Omental fat pad (tissue), 4 donors: ENCODE data around the gene PEX12. TPM values are rescaled to one million over a fixed set of nuclear protein-coding genes. Genes with fewer than 3 reads are reported as not detected.
"Not testable (repeated sequence)": the region's sequence is repeated elsewhere in the genome, so short reads cannot be mapped to it uniquely, and the experiment has no call there.

Experiments
- ATAC-seq: fragments of 150-250 bp; one replicate; pipeline ENCODE4 v1.9.1; 2016; ENCODE audit warnings: mild to moderate bottlenecking, moderate library complexity; ENCODE audit not compliant: low FRiP score
- DNase-seq: peaks from one replicate; pipeline ENCODE4 v3.0.0-alpha.2; 2019; ENCODE audit warnings: low spot score
- total RNA-seq, 4 donors: library from RNA; depleted of rRNA; stranded (reverse); fragments of >200 nt; gene quantifications; one replicate each; pipeline ENCODE4 v1.1.0, GENCODE V29; 2016
- TF ChIP-seq, protein P1 (sequence below), 3 donors: fragments of 450-650 bp; IDR thresholded peaks; one replicate each; pipeline ENCODE4 v1.5.1; 2016 to 2017; ENCODE audit warnings: antibody characterized with exemption in 3 of 3, mild to moderate bottlenecking in 3 of 3, moderate library complexity in 2 of 3

Gene PEX12
- total RNA-seq, 4 donors from 2014 or later = 3.5 to 7.4 (median 5.2) TPM

DNA sequence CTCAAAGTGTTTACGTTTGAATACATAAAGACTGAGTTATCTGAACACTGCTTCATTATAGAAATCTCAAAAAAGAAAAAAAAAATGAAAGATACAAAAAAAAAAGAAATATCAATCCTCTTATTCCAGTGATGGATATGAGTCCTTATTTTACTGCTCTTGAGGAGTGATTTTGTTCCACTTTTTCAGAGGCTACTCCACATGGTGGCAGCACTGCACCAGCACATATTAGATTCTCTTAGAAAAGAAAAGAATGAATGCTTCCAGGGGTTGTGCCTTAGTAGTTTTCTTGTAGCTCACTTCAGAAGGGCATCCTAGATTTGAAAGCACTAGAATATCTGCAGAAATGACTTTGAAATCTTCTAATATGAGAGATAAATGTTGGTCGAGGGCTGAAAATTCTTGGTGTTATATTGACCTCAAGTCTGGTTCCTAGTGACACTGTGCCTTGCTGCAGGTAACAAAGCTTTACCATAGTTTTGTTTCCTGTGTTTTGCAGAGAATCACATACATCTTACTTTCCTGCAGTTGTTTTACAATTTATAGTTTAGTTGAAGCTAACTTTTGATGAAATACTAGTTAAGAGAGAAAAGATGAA, 34.7 kb upstream of the PEX12 start:
- peak; percentile 53 for DNase-seq
- TF ChIP-seq, protein P1, sequence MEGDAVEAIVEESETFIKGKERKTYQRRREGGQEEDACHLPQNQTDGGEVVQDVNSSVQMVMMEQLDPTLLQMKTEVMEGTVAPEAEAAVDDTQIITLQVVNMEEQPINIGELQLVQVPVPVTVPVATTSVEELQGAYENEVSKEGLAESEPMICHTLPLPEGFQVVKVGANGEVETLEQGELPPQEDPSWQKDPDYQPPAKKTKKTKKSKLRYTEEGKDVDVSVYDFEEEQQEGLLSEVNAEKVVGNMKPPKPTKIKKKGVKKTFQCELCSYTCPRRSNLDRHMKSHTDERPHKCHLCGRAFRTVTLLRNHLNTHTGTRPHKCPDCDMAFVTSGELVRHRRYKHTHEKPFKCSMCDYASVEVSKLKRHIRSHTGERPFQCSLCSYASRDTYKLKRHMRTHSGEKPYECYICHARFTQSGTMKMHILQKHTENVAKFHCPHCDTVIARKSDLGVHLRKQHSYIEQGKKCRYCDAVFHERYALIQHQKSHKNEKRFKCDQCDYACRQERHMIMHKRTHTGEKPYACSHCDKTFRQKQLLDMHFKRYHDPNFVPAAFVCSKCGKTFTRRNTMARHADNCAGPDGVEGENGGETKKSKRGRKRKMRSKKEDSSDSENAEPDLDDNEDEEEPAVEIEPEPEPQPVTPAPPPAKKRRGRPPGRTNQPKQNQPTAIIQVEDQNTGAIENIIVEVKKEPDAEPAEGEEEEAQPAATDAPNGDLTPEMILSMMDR (IDR thresholded peaks at IDR 0.05) = no peak
- ATAC-seq = no peak

DNA sequence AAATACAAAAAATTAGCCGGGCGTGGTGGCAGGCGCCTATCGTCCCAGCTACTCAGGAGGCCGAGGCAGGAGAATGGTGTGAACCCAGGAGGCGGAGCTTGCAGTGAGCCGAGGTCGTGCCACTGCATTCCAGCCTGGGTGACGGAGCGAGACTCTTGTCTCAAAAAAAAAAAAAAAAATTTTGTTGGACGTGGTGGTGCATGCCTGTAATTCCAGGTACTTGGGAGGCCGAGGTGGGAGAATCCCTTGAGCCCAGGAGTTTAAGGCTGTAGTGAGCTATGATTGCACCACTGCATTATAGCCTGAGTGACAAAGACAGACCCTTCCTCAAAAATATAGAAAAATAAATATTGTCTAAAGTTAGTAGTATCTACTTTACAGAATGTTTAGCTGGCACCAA, 32.4 kb upstream of the PEX12 start:
- DNase-seq, ATAC-seq: not testable (repeated sequence)

DNA sequence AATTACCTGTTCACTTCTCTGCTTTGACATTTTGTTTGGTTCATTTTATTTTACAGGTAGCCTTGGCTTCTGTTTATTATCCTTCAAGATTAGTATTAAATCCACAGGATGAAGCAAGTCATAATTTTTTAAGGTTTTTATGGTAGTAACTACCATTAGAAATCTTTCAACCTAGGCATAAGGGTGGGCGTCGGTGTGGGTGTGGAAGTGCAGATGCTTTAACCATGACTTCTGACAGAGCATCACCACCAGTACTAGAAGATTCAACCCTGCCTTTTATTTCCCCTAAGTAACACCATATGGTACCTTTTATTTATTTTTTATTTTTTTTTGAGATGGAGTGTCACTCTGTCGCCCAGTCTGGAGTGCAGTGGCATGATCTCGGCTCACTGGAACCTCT, 31.5 kb upstream of the PEX12 start:
- DNase-seq (no peak), ATAC-seq (no peak)
- TF ChIP-seq, protein P1 (IDR thresholded peaks at IDR 0.05) = no peak

DNA sequence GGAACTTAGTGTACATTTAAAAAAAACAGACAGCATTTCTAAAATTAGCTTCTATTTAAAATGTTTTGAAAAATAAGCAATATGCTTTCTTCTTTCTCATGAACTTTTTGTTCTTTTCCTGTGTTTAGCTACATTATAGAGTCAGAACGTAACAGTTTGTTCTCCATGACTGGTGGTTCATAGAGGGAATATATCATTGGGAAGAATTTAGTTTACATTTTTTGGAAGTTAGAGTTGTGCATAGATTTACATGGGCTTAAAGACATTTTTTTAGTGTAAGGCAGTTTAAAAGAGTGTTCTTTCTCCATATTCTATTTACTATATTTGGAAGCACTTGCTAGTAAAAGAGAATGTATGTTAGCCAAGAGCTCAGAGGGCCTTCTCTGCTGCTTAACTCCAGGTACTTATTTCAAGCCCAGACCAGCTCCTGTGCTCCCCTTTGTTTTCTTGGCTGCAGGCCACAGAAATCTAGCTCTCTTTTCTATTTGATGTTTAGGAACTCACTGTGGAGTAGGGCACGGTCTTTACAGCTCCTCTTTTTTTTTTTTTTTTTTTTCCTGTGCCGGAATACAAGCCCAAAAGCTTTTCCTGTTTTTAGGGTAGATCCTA, 29.0 kb upstream of the PEX12 start:
- ATAC-seq = no peak
- TF ChIP-seq, protein P1 (IDR thresholded peaks at IDR 0.05) = no peak
- no peak for DNase-seq

DNA sequence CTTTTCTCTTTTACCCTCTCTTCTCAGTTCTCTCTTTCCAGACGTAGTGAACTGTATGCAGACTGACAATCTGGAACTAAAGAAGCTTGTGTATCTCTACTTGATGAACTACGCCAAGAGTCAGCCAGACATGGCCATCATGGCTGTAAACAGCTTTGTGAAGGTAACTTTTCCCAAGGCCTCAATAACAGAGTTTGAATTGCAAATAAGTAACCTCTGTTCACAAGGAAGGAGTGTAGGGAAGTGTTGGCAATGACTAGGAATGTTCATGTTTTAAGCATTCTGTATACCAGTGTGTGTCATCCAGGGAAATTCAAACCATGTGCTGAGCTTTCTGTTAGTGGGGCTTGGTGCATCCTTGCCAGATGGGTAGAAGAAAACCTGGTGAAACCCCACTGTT, 27.3 kb upstream of the PEX12 start:
- no peak for ATAC-seq
- DNase-seq = no peak
- TF ChIP-seq, protein P1 (IDR thresholded peaks at IDR 0.05) = no peak

DNA sequence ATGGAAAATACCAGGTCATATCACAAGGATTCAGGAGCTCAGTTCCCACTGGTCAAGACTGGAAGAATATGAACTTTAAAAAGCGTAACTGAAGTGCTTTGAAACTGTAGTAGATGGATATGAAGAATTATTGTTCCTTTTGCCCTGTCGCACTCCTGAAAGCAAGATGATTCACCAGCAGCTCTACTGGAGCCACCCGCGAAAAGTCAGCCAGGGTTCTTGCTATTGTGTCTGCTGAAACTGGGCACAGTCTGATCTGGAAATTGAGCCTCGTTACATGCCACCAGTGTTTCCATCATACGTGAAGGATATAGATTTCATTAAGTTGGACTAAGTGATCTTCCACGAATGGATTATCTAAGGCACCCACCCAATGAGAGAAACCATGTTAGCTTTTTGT, 25.3 kb upstream of the PEX12 start:
- no peak for DNase-seq
- no peak for ATAC-seq

DNA sequence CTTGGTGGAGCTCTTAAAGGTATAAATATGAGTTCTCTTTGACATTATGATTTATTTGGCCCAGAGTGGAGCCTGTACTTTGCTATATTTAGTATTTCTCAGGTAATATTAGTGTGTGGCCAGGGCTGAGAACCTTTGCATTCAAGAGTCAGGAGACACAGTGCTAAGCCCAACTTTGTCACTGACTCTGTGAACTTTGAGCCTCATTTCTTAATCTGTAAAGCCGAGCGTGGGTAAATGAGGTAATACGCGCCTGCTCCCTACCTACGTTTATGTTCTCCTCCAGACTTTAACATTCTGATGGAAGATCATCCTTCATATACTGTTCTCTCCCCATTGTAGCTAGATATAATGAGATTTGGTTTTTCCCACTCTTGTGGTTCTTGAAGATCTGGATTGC, 19.2 kb upstream of the PEX12 start:
- DNase-seq (no peak), ATAC-seq (no peak)
- TF ChIP-seq, protein P1 (IDR thresholded peaks at IDR 0.05) = no peak

More for the DNA sequence above, 25.3 kb upstream of the PEX12 start:
- TF ChIP-seq, protein P1 (IDR thresholded peaks at IDR 0.05) = no peak
